ENCODE measurements around the gene PAPPA2.
"Not testable (repeated sequence)": the region's sequence is repeated elsewhere in the genome, so short reads cannot be mapped to it uniquely, and the experiment has no call there.

Gene PAPPA2, protein sequence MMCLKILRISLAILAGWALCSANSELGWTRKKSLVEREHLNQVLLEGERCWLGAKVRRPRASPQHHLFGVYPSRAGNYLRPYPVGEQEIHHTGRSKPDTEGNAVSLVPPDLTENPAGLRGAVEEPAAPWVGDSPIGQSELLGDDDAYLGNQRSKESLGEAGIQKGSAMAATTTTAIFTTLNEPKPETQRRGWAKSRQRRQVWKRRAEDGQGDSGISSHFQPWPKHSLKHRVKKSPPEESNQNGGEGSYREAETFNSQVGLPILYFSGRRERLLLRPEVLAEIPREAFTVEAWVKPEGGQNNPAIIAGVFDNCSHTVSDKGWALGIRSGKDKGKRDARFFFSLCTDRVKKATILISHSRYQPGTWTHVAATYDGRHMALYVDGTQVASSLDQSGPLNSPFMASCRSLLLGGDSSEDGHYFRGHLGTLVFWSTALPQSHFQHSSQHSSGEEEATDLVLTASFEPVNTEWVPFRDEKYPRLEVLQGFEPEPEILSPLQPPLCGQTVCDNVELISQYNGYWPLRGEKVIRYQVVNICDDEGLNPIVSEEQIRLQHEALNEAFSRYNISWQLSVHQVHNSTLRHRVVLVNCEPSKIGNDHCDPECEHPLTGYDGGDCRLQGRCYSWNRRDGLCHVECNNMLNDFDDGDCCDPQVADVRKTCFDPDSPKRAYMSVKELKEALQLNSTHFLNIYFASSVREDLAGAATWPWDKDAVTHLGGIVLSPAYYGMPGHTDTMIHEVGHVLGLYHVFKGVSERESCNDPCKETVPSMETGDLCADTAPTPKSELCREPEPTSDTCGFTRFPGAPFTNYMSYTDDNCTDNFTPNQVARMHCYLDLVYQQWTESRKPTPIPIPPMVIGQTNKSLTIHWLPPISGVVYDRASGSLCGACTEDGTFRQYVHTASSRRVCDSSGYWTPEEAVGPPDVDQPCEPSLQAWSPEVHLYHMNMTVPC (N-terminal part only)

GRCh38 chr1:176462674-176463378 lies at the start of gene PAPPA2:
TSS of gene PAPPA2 (plus strand) at chr1:176463175. CDS start at chr1:176556323, 93,148 bp downstream.
- DNase-seq (ENCODE audit: low read depth in 1 of 2, low spot score in 1 of 2): no peak

DNA sequence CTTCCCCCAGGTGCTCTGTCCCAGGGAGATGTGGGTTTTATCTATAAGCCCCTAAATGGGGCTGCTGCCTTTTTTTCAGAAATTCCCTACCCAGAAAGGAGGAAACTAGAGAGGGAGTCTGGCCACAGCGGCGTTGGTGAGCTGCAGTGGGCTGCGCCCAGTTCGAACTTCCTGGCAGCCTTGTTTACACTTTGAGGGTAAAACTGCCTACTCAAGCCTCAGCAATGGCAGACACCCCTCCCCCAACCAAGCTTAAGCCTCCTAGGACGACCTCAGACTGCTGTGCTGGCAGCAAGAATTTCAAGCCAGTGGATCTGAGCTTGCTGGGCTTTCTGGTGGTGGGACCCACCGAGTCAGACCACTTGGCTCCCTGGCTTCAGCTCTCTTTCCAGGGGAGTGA lies 46.2 kb upstream of the PAPPA2 start:
- DNase-seq (ENCODE audit: low read depth in 1 of 2, low spot score in 1 of 2): no peak

- not testable (repeated sequence) for DNase-seq (ENCODE audit: low read depth in 1 of 2, low spot score in 1 of 2)
Observed at GRCh38 chr1:176419608-176420007, 43.4 kb upstream of the PAPPA2 start.

- DNase-seq (ENCODE audit: low read depth in 1 of 2, low spot score in 1 of 2): no peak
Observed at GRCh38 chr1:176434234-176434633, 28.7 kb upstream of the PAPPA2 start.

DNA sequence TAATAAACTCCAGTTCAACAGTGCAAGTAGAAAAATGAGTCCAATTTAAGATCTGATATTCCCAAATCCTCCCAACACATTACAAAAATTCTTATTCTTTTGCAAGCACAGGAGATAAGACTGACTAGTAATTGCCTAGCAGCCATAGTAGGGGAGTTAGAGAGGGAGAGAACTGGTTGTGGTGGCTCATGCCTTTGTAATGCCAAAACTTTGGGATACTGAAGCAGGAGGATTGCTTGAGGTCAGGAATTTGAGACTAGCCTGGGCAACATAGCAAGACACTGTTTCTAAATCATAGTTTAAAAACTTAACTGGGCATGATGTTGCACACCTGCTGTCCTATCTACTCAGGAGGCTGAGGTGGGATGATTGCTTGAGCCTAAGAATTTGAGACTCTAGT lies 26.7 kb upstream of the PAPPA2 start:
- no peak for DNase-seq (ENCODE audit: low read depth in 1 of 2, low spot score in 1 of 2)

- no peak for DNase-seq (ENCODE audit: low read depth in 1 of 2, low spot score in 1 of 2)
Observed at GRCh38 chr1:176440176-176440575, 22.8 kb upstream of the PAPPA2 start.

GRCh38 chr1:176444286-176444685 lies 18.7 kb upstream of the PAPPA2 start:
- DNase-seq (ENCODE audit: low read depth in 1 of 2, low spot score in 1 of 2): no peak

GRCh38 chr1:176445402-176445801 lies 17.6 kb upstream of the PAPPA2 start:
- DNase-seq (ENCODE audit: low read depth in 1 of 2, low spot score in 1 of 2): no peak

DNA sequence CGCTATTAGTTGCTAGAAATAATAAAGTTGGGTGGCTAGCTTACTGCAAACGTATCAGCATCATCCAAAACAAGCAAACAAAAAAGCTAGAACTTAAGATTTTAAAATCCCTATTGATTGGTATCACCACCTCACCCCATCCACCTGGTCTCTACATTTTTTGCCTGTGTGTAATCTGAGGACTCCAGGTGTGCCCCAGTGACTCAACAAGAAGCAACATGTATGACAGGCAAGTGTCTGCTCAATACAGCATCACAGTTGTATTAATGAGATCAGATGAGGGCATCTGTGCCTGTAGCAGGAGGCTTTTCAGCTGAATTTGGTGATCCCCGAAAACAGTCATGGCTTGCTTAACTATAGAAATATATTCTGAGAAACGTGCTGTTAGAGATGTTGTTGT lies 14.6 kb upstream of the PAPPA2 start:
- no peak for DNase-seq (ENCODE audit: low read depth in 1 of 2, low spot score in 1 of 2)

GRCh38 chr1:176450526-176450925 lies 12.4 kb upstream of the PAPPA2 start:
- no peak for DNase-seq (ENCODE audit: low read depth in 1 of 2, low spot score in 1 of 2)

DNA sequence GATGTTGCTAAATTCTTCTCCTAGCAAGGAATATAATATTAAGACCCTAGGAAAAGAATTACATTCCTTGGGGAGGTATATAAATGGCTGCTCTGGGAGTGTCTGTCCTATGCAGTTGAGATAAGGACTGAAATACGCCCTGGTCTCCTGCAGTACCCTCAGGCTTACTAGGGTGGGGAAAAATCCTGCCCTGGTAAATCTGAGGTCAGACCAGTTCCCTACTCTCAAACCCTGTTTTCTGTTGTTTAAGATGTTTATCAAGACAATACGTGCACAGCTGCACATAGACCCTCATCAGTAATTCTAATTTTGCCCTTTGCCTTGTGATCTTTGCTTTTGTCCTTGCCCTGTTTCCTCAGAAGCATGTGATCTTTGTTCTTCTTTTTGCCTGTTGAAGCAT lies 11.2 kb upstream of the PAPPA2 start:
- not testable (repeated sequence) for DNase-seq (ENCODE audit: low read depth in 1 of 2, low spot score in 1 of 2)

DNA sequence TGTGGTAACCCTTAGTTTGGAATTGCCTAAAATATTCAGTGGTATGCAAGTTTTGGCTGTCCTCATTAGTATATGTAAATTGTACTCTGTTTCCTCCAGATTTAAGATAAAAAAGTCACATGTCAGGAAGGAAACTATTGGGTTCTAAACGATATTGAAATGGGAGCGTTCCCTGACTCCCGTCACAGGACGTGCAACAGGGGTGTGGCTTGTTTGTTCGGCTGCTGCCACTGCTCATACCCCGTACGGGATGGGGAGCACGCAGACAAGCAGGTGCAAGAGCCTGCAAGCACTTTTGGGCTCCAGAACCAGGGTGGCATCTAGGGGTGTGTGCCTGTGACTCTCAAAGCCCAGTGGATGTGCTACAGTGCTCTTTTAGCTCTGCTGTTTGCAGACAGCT lies 6.2 kb upstream of the PAPPA2 start:
- DNase-seq (ENCODE audit: low read depth in 1 of 2, low spot score in 1 of 2): no peak

DNA sequence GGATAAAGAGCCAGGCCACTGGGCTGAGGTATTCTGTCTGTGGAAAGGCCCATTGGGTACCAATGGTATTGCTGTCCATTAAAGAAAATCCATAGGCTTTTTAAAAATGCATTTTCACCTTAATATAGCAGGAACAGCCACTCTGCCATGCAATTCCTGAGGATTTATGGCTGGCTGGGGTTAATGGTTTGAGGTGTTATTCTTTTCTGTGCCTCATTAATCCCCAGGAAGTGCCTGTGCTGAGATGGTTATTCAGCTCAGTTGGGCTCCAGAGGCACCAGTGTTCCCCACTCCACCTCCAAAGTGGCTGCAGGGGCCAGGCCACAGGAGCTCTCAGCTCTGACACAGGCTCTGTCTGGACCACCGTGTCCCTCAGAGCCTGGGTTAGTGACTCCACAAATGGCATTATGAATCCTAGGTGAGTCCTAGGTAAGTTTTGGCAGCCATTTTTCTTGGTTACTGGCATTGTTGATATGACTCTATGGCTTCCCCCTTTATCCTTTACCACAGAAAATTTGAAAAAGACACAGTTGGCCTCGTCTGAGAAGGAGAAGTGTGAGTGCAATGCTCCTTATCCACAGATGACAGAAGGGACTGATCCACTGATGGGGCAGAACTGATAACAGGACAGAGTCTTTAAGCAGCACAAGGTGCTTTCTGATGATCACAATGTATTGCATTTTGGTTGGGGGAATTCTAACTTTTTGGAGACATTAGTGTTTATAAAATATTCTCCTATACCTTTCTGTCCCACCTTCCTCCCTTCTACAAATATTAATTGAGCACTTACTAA lies 2.2 kb upstream of the PAPPA2 start:
- DNase-seq (ENCODE audit: low read depth in 1 of 2, low spot score in 1 of 2): no peak

DNA sequence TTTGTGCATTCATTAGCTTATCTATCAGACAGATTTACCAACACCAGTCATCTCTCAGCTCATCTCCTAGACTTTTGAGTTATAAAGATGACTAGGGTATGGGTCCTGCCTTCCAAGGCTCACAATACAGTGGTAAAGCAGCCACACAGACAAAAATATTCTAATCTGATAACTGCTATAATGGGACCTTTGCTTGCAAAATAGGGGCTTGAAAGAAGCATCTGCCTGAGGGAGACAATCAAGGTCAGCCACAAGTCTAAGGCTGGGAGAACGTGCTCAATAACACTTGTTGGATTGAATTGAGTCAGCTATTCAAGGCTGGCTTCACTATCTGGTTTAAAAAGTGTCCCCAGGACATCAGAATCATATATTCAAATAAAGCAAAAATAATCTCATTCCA lies 1.4 kb upstream of the PAPPA2 start:
- DNase-seq (ENCODE audit: low read depth in 1 of 2, low spot score in 1 of 2): no peak

GRCh38 chr1:176466514-176466913 lies 3.5 kb downstream of the PAPPA2 start:
- no peak for DNase-seq (ENCODE audit: low read depth in 1 of 2, low spot score in 1 of 2)

DNA sequence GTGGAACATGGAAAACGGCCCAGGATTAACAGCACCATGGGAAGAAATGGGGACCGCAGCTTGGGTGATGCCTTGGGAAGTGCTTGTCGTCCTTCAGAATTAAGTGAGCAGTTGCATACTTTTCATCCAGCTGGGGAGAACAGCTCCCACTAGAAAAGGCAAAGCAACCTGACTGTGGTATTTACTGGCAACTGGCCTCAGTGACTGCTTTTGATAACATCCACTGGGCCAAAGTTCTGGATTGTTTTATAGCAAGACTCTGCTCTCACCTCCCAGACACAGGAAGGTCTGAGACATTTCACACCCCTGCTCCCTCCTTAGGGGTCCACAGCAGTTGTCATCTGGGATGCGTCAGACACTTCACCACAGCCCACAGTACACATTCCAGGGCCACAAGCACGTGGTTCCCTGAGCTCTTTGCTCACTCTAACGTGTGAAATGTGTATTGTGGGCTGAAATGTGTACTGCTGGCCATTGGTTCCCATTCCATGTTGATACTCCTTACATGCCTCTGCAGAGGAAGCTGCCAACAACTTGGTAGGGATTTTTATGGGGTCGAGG lies 6.6 kb downstream of the PAPPA2 start:
- DNase-seq (ENCODE audit: low read depth in 1 of 2, low spot score in 1 of 2): no peak

- DNase-seq (ENCODE audit: low read depth in 1 of 2, low spot score in 1 of 2): no peak
Observed at GRCh38 chr1:176471338-176472121, 8.6 kb downstream of the PAPPA2 start.

- no peak for DNase-seq (ENCODE audit: low read depth in 1 of 2, low spot score in 1 of 2)
Observed at GRCh38 chr1:176479971-176480370, 17.0 kb downstream of the PAPPA2 start.

DNA sequence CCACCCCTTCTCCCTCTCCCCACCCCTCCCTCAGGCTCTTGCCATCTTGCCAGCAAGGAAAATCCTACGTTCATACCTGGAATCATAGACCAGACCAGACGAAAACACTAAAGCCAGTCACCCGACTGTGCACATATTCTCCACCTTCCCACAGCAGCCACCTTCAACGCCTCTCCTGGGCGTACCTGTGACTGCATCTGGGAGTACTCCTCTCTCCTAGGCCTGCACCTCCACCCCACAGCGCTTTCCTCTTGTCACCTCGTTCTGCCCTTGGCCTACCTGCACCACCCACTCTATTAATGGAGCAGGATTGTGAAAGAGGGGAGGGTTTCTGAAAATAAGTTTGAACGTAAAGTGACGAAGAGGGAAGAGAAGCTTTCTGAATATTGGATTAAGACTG lies 17.8 kb downstream of the PAPPA2 start:
- no peak for DNase-seq (ENCODE audit: low read depth in 1 of 2, low spot score in 1 of 2)

GRCh38 chr1:176485083-176485482 lies 22.1 kb downstream of the PAPPA2 start:
- DNase-seq (ENCODE audit: low read depth in 1 of 2, low spot score in 1 of 2): no peak

All from activated T-helper 1 cell treated with anti-CD3 and anti-CD28 coated beads, Interleukin-2, amount 50 U/mL, for 16 hours (primary cell).